GM12872 (cell line): ENCODE measurements around the gene PANK4.

Experiments
- CTCF ChIP-seq: IDR thresholded peaks from 3 replicates; pipeline ENCODE4 v1.5.1; 2011; ENCODE audit warnings: low read depth, mild to moderate bottlenecking, low read length, moderate library complexity; ENCODE audit not compliant: insufficient read depth

Gene PANK4

GRCh38 chr1:2542246-2542915 lies 16.0 kb upstream of the PANK4 start:
- no peak for TF ChIP-seq CTCF

- no peak for TF ChIP-seq CTCF
Measured at GRCh38 chr1:2541619-2542245, 15.3 kb upstream of the PANK4 start.

- no peak for TF ChIP-seq CTCF
Measured at GRCh38 chr1:2540816-2541492, 14.6 kb upstream of the PANK4 start.

- TF ChIP-seq CTCF = peak; percentile 60
Measured at GRCh38 chr1:2539312-2539907, 13.0 kb upstream of the PANK4 start.

GRCh38 chr1:2538872-2539271 lies 12.5 kb upstream of the PANK4 start:
- no peak for TF ChIP-seq CTCF

GRCh38 chr1:2538376-2538775 lies 12.0 kb upstream of the PANK4 start:
- TF ChIP-seq CTCF = no peak

- no peak for TF ChIP-seq CTCF
Measured at GRCh38 chr1:2537784-2538115, 11.4 kb upstream of the PANK4 start.
